Hepatocyte (in vitro differentiated cells): ENCODE results near the gene SORCS2.

ENCODE experiments used
- CTCF ChIP-seq: fragments of 200-600 bp; sonication (generic); IDR thresholded peaks from 2 replicates; pipeline ENCODE4 v1.5.1; 2016; ENCODE audit warnings: antibody characterized with exemption, mild to moderate bottlenecking; ENCODE audit not compliant: poor library complexity
- EZH2 ChIP-seq: fragments of 200-600 bp; sonication (generic); IDR thresholded peaks from 2 replicates; pipeline ENCODE4 v1.6.1; 2016; ENCODE audit warnings: antibody characterized with exemption, mild to moderate bottlenecking, borderline replicate concordance
- EZH2phosphoT487 ChIP-seq: fragments of 200-600 bp; sonication (generic); IDR thresholded peaks from one replicate; pipeline ENCODE4 v1.6.1; 2018; ENCODE audit warnings: antibody characterized with exemption, mild to moderate bottlenecking, low read depth, moderate library complexity; ENCODE audit not compliant: unreplicated experiment, severe bottlenecking

- TF ChIP-seq CTCF = no peak
- TF ChIP-seq EZH2phosphoT487 = no peak
- no peak for TF ChIP-seq EZH2
Measured at GRCh38 chr4:7429601-7430078, 237.3 kb downstream of the SORCS2 start.
